Measurements from ENCODE around the gene RFNG.

The RFNG gene

GRCh38 chr17:82090549-82091263, 39.1 kb upstream of the RFNG start:
- Histone ChIP-seq H3K4me3 (no peak overlapping the region), H3K9me3 (ENCODE audit: low read depth, low read length) (no peaks in the 10 kb centered on the region), H3K27ac (no peak overlapping the region), H3K9ac (ENCODE audit: insufficient read length) (no peak overlapping the region), H3K36me3 (ENCODE audit: insufficient read depth, low read length) (peaks cover 94% of the 10 kb centered on the region)
- no peak for TF ChIP-seq FOXP2 (optimal IDR thresholded peaks at IDR 0.05; ENCODE audit: control extremely low read depth, extremely low read length, insufficient read depth)
- no peak for TF ChIP-seq EZH2 (IDR thresholded peaks at IDR 0.05)
- no peak for TF ChIP-seq POLR2AphosphoS5 (IDR thresholded peaks at IDR 0.05; ENCODE audit: borderline replicate concordance, low read depth, low read length)
- no peak for DNase-seq (ENCODE audit: low read depth, low spot score)

- Histone ChIP-seq H3K9ac (ENCODE audit: insufficient read length) (no peak overlapping the region), H3K36me3 (ENCODE audit: insufficient read depth, low read length) (peaks cover 94% of the 10 kb centered on the region), H3K27ac (no peak overlapping the region), H3K9me3 (ENCODE audit: low read depth, low read length) (no peaks in the 10 kb centered on the region), H3K4me3 (no peak overlapping the region)
- DNase-seq (ENCODE audit: low read depth, low spot score), result no peak
- no peak for TF ChIP-seq EZH2 (IDR thresholded peaks at IDR 0.05)
- no peak for TF ChIP-seq POLR2AphosphoS5 (IDR thresholded peaks at IDR 0.05; ENCODE audit: borderline replicate concordance, low read depth, low read length)
- TF ChIP-seq FOXP2 (optimal IDR thresholded peaks at IDR 0.05; ENCODE audit: control extremely low read depth, extremely low read length, insufficient read depth), result no peak
These were observed 38.3 kb upstream of the RFNG start for GRCh38 chr17:82089723-82090548.

GRCh38 chr17:82088838-82089722, 37.5 kb upstream of the RFNG start:
- H3K9me3 ChIP-seq (ENCODE audit: low read depth, low read length), result no peaks in the 10 kb centered on the region
- H3K27ac ChIP-seq, result no peak overlapping the region
- no peak for DNase-seq (ENCODE audit: low read depth, low spot score)
- H3K4me3 ChIP-seq, result no peak overlapping the region
- peaks cover 99% of the 10 kb centered on the region for H3K36me3 ChIP-seq (ENCODE audit: insufficient read depth, low read length)
- TF ChIP-seq POLR2AphosphoS5 (IDR thresholded peaks at IDR 0.05; ENCODE audit: borderline replicate concordance, low read depth, low read length) (no peak), EZH2 (IDR thresholded peaks at IDR 0.05) (no peak), FOXP2 (optimal IDR thresholded peaks at IDR 0.05; ENCODE audit: control extremely low read depth, extremely low read length, insufficient read depth) (no peak)
- no peak overlapping the region for H3K9ac ChIP-seq (ENCODE audit: insufficient read length)

DNA sequence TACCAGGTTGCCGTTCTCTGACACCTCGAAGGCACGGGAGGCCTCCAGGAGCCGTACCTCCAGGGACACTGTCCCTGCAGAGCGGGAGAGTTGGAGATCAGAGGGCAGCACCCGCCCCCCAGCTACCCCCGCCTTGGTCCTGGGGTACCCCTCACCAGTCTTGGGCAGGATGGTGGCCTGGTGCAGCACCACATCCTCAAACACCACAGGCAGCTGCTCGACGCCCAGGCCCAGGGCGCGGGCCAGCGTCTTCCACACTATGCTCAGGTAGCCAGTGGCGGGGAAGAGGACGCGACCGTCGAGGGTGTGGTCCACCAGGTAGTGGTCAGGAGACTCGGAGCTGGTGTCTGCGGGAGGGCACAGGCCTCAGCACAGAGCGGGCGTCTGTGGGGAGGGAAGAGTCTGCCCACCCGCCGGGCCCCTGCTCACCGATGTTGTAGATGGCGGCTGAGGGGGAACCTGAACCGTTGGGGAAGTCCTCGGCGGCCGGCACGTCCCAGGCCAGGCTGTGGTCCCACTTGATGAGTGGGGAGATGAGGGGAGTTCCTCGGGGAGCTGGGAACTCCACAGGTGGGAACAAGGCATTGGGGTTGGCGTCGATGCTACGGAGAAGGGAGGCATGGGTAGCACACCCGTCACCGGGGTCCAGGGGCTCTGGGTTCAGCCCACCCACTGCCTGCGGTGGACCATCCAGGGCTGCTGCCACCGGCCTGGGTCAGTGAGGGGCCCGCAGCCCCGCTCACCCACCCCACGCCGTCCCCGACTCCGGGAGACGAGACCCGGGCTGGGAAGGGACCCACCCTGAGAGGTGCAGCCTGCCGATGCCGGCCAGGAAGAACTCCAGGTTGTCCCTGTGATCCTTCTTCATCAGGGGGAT, 36.6 kb upstream of the RFNG start:
- Histone ChIP-seq H3K27ac (no peak overlapping the region), H3K4me3 (no peak overlapping the region), H3K9me3 (ENCODE audit: low read depth, low read length) (no peaks in the 10 kb centered on the region), H3K9ac (ENCODE audit: insufficient read length) (no peak overlapping the region), H3K36me3 (ENCODE audit: insufficient read depth, low read length) (peaks cover 100% of the 10 kb centered on the region)
- DNase-seq (ENCODE audit: low read depth, low spot score), result no peak
- TF ChIP-seq FOXP2 (optimal IDR thresholded peaks at IDR 0.05; ENCODE audit: control extremely low read depth, extremely low read length, insufficient read depth) (no peak), EZH2 (IDR thresholded peaks at IDR 0.05) (no peak), POLR2AphosphoS5 (IDR thresholded peaks at IDR 0.05; ENCODE audit: borderline replicate concordance, low read depth, low read length) (no peak)

- no peak overlapping the region for H3K27ac ChIP-seq
- TF ChIP-seq FOXP2 (optimal IDR thresholded peaks at IDR 0.05; ENCODE audit: control extremely low read depth, extremely low read length, insufficient read depth) (no peak), POLR2AphosphoS5 (IDR thresholded peaks at IDR 0.05; ENCODE audit: borderline replicate concordance, low read depth, low read length) (0 out of 2 replicates have a peak, but pooled peaks have one; percentile 29)
- DNase-seq (ENCODE audit: low read depth, low spot score), result no peak
- no peaks in the 10 kb centered on the region for H3K9me3 ChIP-seq (ENCODE audit: low read depth, low read length)
- H3K36me3 ChIP-seq (ENCODE audit: insufficient read depth, low read length), result peaks cover 100% of the 10 kb centered on the region
- no peak overlapping the region for H3K9ac ChIP-seq (ENCODE audit: insufficient read length)
- H3K4me3 ChIP-seq, result no peak overlapping the region
These were observed 35.6 kb upstream of the RFNG start for GRCh38 chr17:82086941-82087906.

GRCh38 chr17:82085931-82086764, 34.5 kb upstream of the RFNG start:
- DNase-seq (ENCODE audit: low read depth, low spot score), result no peak
- TF ChIP-seq FOXP2 (optimal IDR thresholded peaks at IDR 0.05; ENCODE audit: control extremely low read depth, extremely low read length, insufficient read depth), result no peak
- TF ChIP-seq POLR2AphosphoS5 (IDR thresholded peaks at IDR 0.05; ENCODE audit: borderline replicate concordance, low read depth, low read length), result no peak
- TF ChIP-seq EZH2 (IDR thresholded peaks at IDR 0.05), result no peak
- H3K27ac ChIP-seq, result no peak overlapping the region
- H3K9me3 ChIP-seq (ENCODE audit: low read depth, low read length), result no peaks in the 10 kb centered on the region
- peaks cover 98% of the 10 kb centered on the region for H3K36me3 ChIP-seq (ENCODE audit: insufficient read depth, low read length)
- no peak overlapping the region for H3K4me3 ChIP-seq
- H3K9ac ChIP-seq (ENCODE audit: insufficient read length), result no peak overlapping the region

Measured in SK-N-MC (cell line).